HG02938 (cell line): ENCODE measurements around the gene ENTR1.
"Not testable (repeated sequence)": the region's sequence is repeated elsewhere in the genome, so short reads cannot be mapped to it uniquely, and the experiment has no call there.

ENCODE experiments used
- ATAC-seq: cut with Tn5 transposase; IDR thresholded peaks from one replicate; pipeline ENCODE4 v1.9.1; 2021; ENCODE audit warnings: mild to moderate bottlenecking, moderate library complexity; ENCODE audit not compliant: unreplicated experiment

ENTR1 gene

DNA sequence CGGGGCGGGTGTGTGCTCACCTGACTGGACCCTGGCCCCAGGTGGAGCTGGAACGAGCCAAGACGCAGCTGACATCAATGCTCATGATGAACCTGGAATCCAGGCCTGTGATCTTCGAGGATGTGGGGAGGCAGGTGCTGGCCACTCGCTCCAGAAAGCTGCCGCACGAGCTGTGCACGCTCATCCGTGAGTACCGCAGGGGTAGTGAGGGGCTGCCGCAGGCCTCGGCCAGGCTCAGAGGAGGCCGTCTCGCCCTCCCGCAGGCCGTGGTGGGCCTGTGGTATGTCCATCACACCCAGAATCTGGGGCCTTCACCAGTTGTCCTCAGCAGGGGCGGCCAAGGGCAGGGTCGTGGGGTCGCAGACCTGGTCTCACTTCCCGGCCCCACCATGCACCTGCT, 11.4 kb upstream of the ENTR1 start:
- no peak for ATAC-seq

DNA sequence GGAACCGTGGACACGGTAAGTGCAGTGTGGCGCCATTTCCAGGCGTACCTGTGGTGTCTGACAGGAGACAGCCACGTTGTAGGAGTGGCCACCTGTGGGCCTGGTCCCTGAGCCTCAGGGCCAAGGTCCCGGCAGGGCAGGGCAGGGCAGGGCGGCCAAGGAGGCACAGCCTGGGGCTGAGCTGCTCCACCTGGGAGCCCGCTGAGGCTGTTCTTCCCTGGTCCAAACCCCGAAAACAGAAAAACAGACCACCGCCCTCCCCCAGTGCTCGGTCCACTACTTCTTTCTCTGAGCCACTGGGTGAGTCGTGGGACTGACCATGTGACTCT, 8.6 kb upstream of the ENTR1 start:
- ATAC-seq: no peak

- no peak for ATAC-seq
Measured at GRCh38 chr9:136418182-136419091, 8.0 kb upstream of the ENTR1 start.

GRCh38 chr9:136416914-136417313, 6.5 kb upstream of the ENTR1 start:
- ATAC-seq: no peak

- no peak for ATAC-seq
Measured at GRCh38 chr9:136416427-136416826, 6.0 kb upstream of the ENTR1 start.

GRCh38 chr9:136412962-136413361, 2.5 kb upstream of the ENTR1 start:
- no peak for ATAC-seq

GRCh38 chr9:136411378-136411777, 964 bp upstream of the ENTR1 start:
- ATAC-seq: no peak

- ATAC-seq: peak; percentile 27
Measured at GRCh38 chr9:136409557-136410455, 608 bp downstream of the ENTR1 start.

DNA sequence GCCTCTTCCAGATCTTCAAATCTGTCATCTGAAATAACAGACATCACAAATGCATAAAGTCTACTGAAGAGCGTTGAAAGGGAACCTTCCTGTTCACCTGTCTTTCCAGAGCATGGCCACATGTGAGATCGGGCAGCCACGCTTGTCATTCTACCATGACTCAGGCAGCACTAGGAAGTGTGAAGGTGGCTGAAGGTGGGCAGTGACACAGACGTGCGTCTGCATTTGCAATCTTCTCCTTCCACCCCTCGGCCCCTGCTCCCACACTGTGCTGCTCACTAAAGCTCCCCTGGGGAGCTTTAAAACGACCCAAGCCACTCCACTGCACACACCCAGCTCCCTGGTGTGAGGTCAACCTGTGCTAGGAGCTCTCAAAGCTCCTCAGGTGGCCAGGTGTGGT, 2.5 kb downstream of the ENTR1 start:
- ATAC-seq: no peak

DNA sequence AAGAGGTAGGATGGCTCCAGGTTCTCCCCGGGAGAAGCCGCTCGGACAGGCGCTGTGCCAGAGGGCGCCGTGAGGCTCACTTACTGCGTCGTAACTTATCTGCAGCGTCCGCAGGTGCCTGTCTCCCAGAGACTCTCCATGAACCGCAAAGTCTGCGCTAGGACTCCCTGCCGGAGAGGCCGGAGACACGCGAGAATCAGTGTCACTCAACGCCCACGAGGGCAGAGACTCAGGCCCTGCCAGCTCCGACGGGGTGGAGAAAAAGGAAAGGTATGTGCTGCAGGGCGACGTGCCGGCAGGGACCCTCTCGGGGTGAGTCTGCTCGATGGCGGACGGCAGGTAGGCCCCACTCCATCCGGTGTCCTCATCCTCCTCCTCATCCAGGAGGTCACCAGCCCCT, 3.4 kb downstream of the ENTR1 start:
- ATAC-seq: not testable (repeated sequence)

DNA sequence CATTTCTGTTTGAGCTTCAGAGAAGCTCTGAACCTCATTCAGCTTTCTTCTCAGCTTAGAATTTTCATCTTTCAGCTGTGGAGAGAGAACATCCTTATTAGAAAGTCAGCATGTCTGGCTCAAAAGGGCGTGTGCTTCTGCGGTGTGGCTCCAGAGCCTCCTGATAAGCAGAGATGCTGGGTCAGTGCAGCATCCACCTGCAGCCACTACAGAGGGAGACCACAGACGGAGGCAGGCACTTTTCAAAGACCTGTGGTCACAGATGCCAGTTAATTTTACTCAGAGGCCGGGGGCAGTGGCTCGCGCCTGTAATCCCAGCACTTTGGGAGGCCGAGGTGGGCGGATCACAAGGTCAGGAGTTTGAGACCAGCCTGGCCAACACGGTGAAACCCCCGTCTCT, 4.5 kb downstream of the ENTR1 start:
- ATAC-seq: not testable (repeated sequence)

GRCh38 chr9:136405481-136405880, 4.9 kb downstream of the ENTR1 start:
- no peak for ATAC-seq

- ATAC-seq: no peak
Measured at GRCh38 chr9:136404801-136405136, 5.6 kb downstream of the ENTR1 start.

GRCh38 chr9:136403915-136404800, 6.3 kb downstream of the ENTR1 start:
- ATAC-seq: no peak

- ATAC-seq: no peak
Measured at GRCh38 chr9:136403538-136403914, 6.9 kb downstream of the ENTR1 start.

- ATAC-seq: no peak
Measured at GRCh38 chr9:136402067-136402466, 8.3 kb downstream of the ENTR1 start.

GRCh38 chr9:136401173-136401922, 9.1 kb downstream of the ENTR1 start:
- ATAC-seq: no peak

- peak; percentile 58 for ATAC-seq
Measured at GRCh38 chr9:136400038-136400834, 10.2 kb downstream of the ENTR1 start, which contains the start of gene SNAPC4. Gene SNAPC4 (minus strand): TSS chr9:136400170. CDS start chr9:136398428, 1,742 bp downstream.
